CD4-positive, CD25-positive, alpha-beta regulatory T cell (primary cell): Measurements from ENCODE around the gene SYNPO2. TPM values are rescaled to one million over a fixed set of nuclear protein-coding genes. Genes with fewer than 3 reads are reported as not detected.

ENCODE experiments used
- ATAC-seq, 2 donors: fragments of 150-1000 bp; cut with Tn5 transposase; one replicate each; pipeline ENCODE4 v1.10.0; 2021; ENCODE audit warnings: low read depth in 2 of 2, moderate number of reproducible peaks in 2 of 2, moderate library complexity in 1 of 2
- DNase-seq, 3 donors: peaks; one replicate each; pipeline versions ENCODE4 v3.0.0 to v3.0.0-alpha.2; 2012 to 2022; ENCODE audit warnings: mixed read lengths in 1 of 3
- H3K27ac ChIP-seq: one replicate; pipeline ENCODE4 v1.7.0; 2013; ENCODE audit warnings: mild to moderate bottlenecking, low read length; ENCODE audit not compliant: insufficient read depth, poor library complexity, severe bottlenecking
- H3K27me3 ChIP-seq: one replicate; pipeline ENCODE4 v1.7.0; 2013; ENCODE audit warnings: low read length; ENCODE audit not compliant: control insufficient read depth, insufficient read depth
- H3K36me3 ChIP-seq: one replicate; pipeline ENCODE4 v1.7.0; 2013; ENCODE audit warnings: mild to moderate bottlenecking, low read length, moderate library complexity; ENCODE audit not compliant: control insufficient read depth, insufficient read depth
- H3K4me1 ChIP-seq: 2 replicates; pipeline ENCODE4 v1.7.0; 2013; ENCODE audit warnings: mild to moderate bottlenecking, low read length; ENCODE audit not compliant: insufficient read depth, control insufficient read depth, poor library complexity, severe bottlenecking
- H3K4me3 ChIP-seq: one replicate; pipeline ENCODE4 v1.7.0; 2013; ENCODE audit warnings: low read depth, mild to moderate bottlenecking, low read length, moderate library complexity
- H3K9me3 ChIP-seq, 2 experiments: 1 replicate in 1 of 2; 2 replicates in 1 of 2; pipeline ENCODE4 v1.7.0; 2013; ENCODE audit warnings: low read length in 2 of 2, mild to moderate bottlenecking in 1 of 2, moderate library complexity in 1 of 2; ENCODE audit not compliant: control insufficient read depth in 2 of 2
- H3K27ac Mint-ChIP-seq, 3 donors: one replicate each; pipeline ENCODE4 v1.8.0; 2020 to 2022; ENCODE audit warnings: mild to moderate bottlenecking in 3 of 3, mixed read lengths in 3 of 3, moderate library complexity in 2 of 3
- H3K27me3 Mint-ChIP-seq: one replicate; pipeline ENCODE4 v1.8.0; 2022; ENCODE audit warnings: mild to moderate bottlenecking, mixed read lengths
- H3K36me3 Mint-ChIP-seq: one replicate; pipeline ENCODE4 v1.8.0; 2020; ENCODE audit warnings: mixed read lengths
- H3K4me1 Mint-ChIP-seq, 4 donors: one replicate each; pipeline ENCODE4 v1.8.0; 2020 to 2022; ENCODE audit warnings: mixed read lengths in 4 of 4, mild to moderate bottlenecking in 1 of 4
- H3K4me3 Mint-ChIP-seq, 4 donors: one replicate each; pipeline ENCODE4 v1.8.0; 2020 to 2022; ENCODE audit warnings: mild to moderate bottlenecking in 4 of 4, mixed read lengths in 4 of 4, moderate library complexity in 3 of 4
- H3K9me3 Mint-ChIP-seq, 7 donors: one replicate each; pipeline ENCODE4 v1.8.0; 2020 to 2022; ENCODE audit warnings: mixed read lengths in 7 of 7, mild to moderate bottlenecking in 3 of 7, moderate library complexity in 2 of 7
- polyA plus RNA-seq, 4 donors: library from polyadenylated mRNA; unstranded; fragments of 300-500 nt; fragmentation: Illumina TruSeq; gene quantifications; one replicate each; pipeline ENCODE4 v1.2.3, GENCODE V29; 2021
- total RNA-seq: library from RNA; stranded (reverse); gene quantifications from one replicate; pipeline ENCODE4 v1.2.3, GENCODE V29; 2022

SYNPO2 gene, protein sequence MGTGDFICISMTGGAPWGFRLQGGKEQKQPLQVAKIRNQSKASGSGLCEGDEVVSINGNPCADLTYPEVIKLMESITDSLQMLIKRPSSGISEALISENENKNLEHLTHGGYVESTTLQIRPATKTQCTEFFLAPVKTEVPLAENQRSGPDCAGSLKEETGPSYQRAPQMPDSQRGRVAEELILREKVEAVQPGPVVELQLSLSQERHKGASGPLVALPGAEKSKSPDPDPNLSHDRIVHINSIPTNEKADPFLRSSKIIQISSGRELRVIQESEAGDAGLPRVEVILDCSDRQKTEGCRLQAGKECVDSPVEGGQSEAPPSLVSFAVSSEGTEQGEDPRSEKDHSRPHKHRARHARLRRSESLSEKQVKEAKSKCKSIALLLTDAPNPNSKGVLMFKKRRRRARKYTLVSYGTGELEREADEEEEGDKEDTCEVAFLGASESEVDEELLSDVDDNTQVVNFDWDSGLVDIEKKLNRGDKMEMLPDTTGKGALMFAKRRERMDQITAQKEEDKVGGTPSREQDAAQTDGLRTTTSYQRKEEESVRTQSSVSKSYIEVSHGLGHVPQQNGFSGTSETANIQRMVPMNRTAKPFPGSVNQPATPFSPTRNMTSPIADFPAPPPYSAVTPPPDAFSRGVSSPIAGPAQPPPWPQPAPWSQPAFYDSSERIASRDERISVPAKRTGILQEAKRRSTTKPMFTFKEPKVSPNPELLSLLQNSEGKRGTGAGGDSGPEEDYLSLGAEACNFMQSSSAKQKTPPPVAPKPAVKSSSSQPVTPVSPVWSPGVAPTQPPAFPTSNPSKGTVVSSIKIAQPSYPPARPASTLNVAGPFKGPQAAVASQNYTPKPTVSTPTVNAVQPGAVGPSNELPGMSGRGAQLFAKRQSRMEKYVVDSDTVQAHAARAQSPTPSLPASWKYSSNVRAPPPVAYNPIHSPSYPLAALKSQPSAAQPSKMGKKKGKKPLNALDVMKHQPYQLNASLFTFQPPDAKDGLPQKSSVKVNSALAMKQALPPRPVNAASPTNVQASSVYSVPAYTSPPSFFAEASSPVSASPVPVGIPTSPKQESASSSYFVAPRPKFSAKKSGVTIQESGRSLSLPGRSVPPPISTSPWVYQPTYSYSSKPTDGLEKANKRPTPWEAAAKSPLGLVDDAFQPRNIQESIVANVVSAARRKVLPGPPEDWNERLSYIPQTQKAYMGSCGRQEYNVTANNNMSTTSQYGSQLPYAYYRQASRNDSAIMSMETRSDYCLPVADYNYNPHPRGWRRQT
- total RNA-seq (0.35 TPM), polyA plus RNA-seq (under 1 TPM; 0.13 to 0.28 (median 0.25) TPM)

- DNase-seq: peak in 1 of 3 donors; percentile 61
- Mint-ChIP-seq H3K4me3 (peak within 1 kb of the TSS in 3 of 4 donors; percentile 34 to 85 (median 73)), H3K27ac (peak within 1 kb of the TSS in 1 of 3 donors; percentile 55), H3K4me1 (peaks cover 5 to 18% (median 11%) of the 10 kb centered on the region in 4 donors), H3K9me3 (no peaks in the 10 kb centered on the region), H3K36me3 (no peaks in the 10 kb centered on the region), H3K27me3 (peaks cover 39% of the 10 kb centered on the region)
- H3K27me3 ChIP-seq: peaks cover 23% of the 10 kb centered on the region
- no peaks in the 10 kb centered on the region for H3K36me3 ChIP-seq
- peak; percentile 62 to 76 for ATAC-seq
- H3K4me1 ChIP-seq: peaks cover 19% of the 10 kb centered on the region
- H3K9me3 ChIP-seq: no peaks in the 10 kb centered on the region
- peak within 1 kb of the TSS; percentile 49 for H3K4me3 ChIP-seq
- H3K27ac ChIP-seq: no peak within 1 kb of the TSS
Measured at GRCh38 chr4:118888666-118889311, at the start of gene SYNPO2. TSS of gene SYNPO2 (plus strand) at chr4:118888854. CDS start at chr4:118889037, 183 bp downstream.

DNA sequence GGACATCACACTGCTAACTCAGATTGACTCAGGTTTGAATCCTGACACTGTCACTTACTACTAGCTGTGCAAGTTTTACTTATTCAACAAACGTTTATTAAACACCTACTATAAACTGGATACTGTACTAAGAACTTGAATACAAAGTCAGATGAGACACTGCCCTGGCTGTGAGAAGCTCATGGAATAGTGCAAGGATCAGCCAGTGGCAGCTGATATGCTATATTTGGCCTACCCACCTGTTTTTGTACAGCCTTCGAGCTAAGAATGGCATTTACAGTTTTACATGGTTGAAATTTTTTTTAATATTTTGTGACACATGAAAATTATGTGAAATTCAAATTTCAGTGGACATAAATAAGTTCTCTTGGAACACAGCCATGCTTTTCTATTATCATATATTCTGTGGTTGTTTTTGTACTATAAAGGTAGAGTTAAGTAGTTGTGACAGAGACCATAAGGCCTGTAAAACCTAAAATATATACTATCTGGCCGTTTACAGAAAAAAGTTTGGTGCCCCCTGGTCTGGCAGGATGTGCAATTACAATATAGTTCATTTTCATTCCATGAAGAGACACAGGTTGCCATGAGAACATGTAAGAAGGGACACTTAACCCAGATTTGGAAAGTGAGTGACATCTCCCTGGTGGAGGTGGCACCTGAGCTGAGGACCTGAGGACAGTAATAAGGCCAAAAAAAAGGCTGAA lies 49.3 kb upstream of the SYNPO2 start:
- H3K9me3 Mint-ChIP-seq: peaks cover 0 to 1% (median 0%) of the 10 kb centered on the region in 7 donors
- Histone ChIP-seq H3K27me3 (no peaks in the 10 kb centered on the region), H3K27ac (no peak overlapping the region), H3K9me3 (no peaks in the 10 kb centered on the region), H3K4me3 (no peak overlapping the region), H3K36me3 (no peaks in the 10 kb centered on the region), H3K4me1 (peaks cover 14% of the 10 kb centered on the region)
- no peaks in the 10 kb centered on the region for H3K27me3 Mint-ChIP-seq
- no peaks in the 10 kb centered on the region for H3K36me3 Mint-ChIP-seq
- no peak for ATAC-seq
- no peak overlapping the region for H3K27ac Mint-ChIP-seq
- H3K4me1 Mint-ChIP-seq: peaks cover 5 to 19% (median 11%) of the 10 kb centered on the region in 4 donors
- DNase-seq: no peak
- no peak overlapping the region for H3K4me3 Mint-ChIP-seq

- Mint-ChIP-seq H3K4me1 (no peaks in the 10 kb centered on the region), H3K9me3 (peaks cover 0 to 1% (median 0%) of the 10 kb centered on the region in 7 donors), H3K36me3 (no peaks in the 10 kb centered on the region), H3K4me3 (no peak overlapping the region), H3K27ac (no peak overlapping the region), H3K27me3 (peaks cover 1% of the 10 kb centered on the region)
- no peak for DNase-seq
- Histone ChIP-seq H3K4me3 (no peak overlapping the region), H3K4me1 (no peaks in the 10 kb centered on the region), H3K9me3 (no peaks in the 10 kb centered on the region), H3K27ac (no peak overlapping the region), H3K27me3 (peaks cover 2% of the 10 kb centered on the region), H3K36me3 (no peaks in the 10 kb centered on the region)
- no peak for ATAC-seq
Measured at GRCh38 chr4:118842055-118842454, 46.6 kb upstream of the SYNPO2 start.

DNA sequence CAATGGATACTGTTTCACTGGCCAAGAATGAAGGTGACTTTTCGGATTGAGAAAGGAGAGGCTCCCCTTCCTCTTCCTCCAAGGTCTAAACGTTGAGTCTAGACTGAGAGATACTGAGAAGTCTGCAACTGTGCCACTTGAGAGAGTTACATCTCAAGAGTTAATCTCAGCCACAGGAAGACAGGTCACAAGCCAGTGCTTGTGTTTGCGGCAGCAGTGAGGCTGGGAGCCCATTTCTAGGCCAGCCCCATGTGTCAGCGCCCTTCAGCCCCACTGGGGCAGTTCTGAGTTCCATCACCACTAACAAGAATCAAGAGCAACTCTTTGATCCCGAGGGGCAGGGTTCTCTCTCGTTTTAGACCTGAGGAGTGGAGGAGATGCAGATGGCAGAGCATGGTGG lies 45.4 kb upstream of the SYNPO2 start:
- no peak overlapping the region for H3K27ac Mint-ChIP-seq
- no peak for DNase-seq
- Histone ChIP-seq H3K9me3 (no peaks in the 10 kb centered on the region), H3K4me3 (no peak overlapping the region), H3K27ac (no peak overlapping the region), H3K4me1 (no peaks in the 10 kb centered on the region), H3K27me3 (peaks cover 5% of the 10 kb centered on the region), H3K36me3 (no peaks in the 10 kb centered on the region)
- H3K4me1 Mint-ChIP-seq: no peaks in the 10 kb centered on the region
- no peaks in the 10 kb centered on the region for H3K36me3 Mint-ChIP-seq
- no peak for ATAC-seq
- peaks cover 5% of the 10 kb centered on the region for H3K27me3 Mint-ChIP-seq
- peaks cover 0 to 1% (median 0%) of the 10 kb centered on the region in 7 donors for H3K9me3 Mint-ChIP-seq
- H3K4me3 Mint-ChIP-seq: no peak overlapping the region

GRCh38 chr4:118845552-118846050 lies 43.1 kb upstream of the SYNPO2 start:
- H3K36me3 ChIP-seq: no peaks in the 10 kb centered on the region
- Mint-ChIP-seq H3K27ac (no peak overlapping the region), H3K9me3 (peaks cover 0 to 2% (median 0%) of the 10 kb centered on the region in 7 donors), H3K4me3 (no peak overlapping the region), H3K36me3 (peaks cover 4% of the 10 kb centered on the region), H3K27me3 (peaks cover 5% of the 10 kb centered on the region), H3K4me1 (peaks cover 7% of the 10 kb centered on the region in 4 donors)
- H3K9me3 ChIP-seq: no peaks in the 10 kb centered on the region
- DNase-seq: no peak
- no peak for ATAC-seq
- H3K4me1 ChIP-seq: peaks cover 6% of the 10 kb centered on the region
- peaks cover 5% of the 10 kb centered on the region for H3K27me3 ChIP-seq
- no peak overlapping the region for H3K4me3 ChIP-seq
- H3K27ac ChIP-seq: no peak overlapping the region

DNA sequence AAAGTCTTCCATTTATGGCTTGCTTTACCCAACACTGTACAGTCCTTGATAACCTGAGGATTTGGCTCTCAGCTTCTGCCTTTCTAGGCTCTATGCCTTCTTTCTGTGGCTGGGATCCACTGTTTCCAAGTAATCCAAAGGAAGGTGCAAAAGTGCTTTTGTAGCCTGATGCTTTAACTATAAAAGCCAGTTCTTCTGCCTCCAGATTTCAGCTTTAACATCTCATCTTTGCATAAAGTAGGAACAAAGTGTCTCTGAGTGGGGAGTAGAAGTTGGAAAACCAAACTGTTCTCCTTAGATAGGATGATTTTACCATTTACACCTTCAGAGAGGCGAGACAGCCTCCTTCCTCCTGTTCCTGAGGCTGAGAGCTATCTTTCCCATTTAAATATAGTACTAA lies 41.7 kb upstream of the SYNPO2 start:
- peaks cover 6% of the 10 kb centered on the region for H3K36me3 Mint-ChIP-seq
- H3K4me1 Mint-ChIP-seq: peaks cover 12 to 19% (median 15%) of the 10 kb centered on the region in 4 donors
- H3K27me3 Mint-ChIP-seq: peaks cover 5% of the 10 kb centered on the region
- DNase-seq: no peak
- Histone ChIP-seq H3K27me3 (peaks cover 5% of the 10 kb centered on the region), H3K27ac (no peak overlapping the region), H3K9me3 (no peaks in the 10 kb centered on the region), H3K36me3 (no peaks in the 10 kb centered on the region), H3K4me1 (peaks cover 16% of the 10 kb centered on the region), H3K4me3 (no peak overlapping the region)
- H3K9me3 Mint-ChIP-seq: peaks cover 0 to 3% (median 0%) of the 10 kb centered on the region in 7 donors
- H3K4me3 Mint-ChIP-seq: no peak overlapping the region
- no peak overlapping the region for H3K27ac Mint-ChIP-seq
- no peak for ATAC-seq
